WTC11 (cell line): ENCODE results near the gene DAG1.

Experiments used
- CBFB ChIP-seq: sonication (generic); formaldehyde crosslinking; IDR thresholded peaks from 2 replicates; pipeline ENCODE4 v1.8.1; 2022; ENCODE audit warnings: mild to moderate bottlenecking, low read depth, missing genetic modification reagents
- CREM ChIP-seq: sonication (generic); formaldehyde crosslinking; IDR thresholded peaks from 2 replicates; pipeline ENCODE4 v1.8.1; 2022; ENCODE audit warnings: mild to moderate bottlenecking, missing genetic modification reagents, moderate library complexity
- CTCF ChIP-seq: fragments of 200-600 bp; IDR thresholded peaks from 2 replicates; pipeline ENCODE4 v1.8.0; 2022; ENCODE audit warnings: antibody characterized with exemption
- FOXJ3 ChIP-seq: sonication (generic); formaldehyde crosslinking; IDR thresholded peaks from 2 replicates; pipeline ENCODE4 v1.9.0; 2021; ENCODE audit warnings: missing genetic modification reagents, mild to moderate bottlenecking, borderline replicate concordance
- JAZF1 ChIP-seq: fragments of 250-450 bp; sonication (Bioruptor Pico); IDR thresholded peaks from 2 replicates; pipeline ENCODE4 v1.9.0; 2021; ENCODE audit warnings: moderate library complexity, mild to moderate bottlenecking, inconsistent platforms
- KAT7 ChIP-seq: sonication (generic); formaldehyde crosslinking; IDR thresholded peaks from 2 replicates; pipeline ENCODE4 v1.8.1; 2023; ENCODE audit warnings: missing genetic modification reagents, mild to moderate bottlenecking, borderline replicate concordance
- MAX ChIP-seq: sonication (generic); formaldehyde crosslinking; IDR thresholded peaks from 2 replicates; pipeline ENCODE4 v1.8.0; 2022; ENCODE audit warnings: mild to moderate bottlenecking, missing genetic modification reagents
- SP1 ChIP-seq: sonication (generic); formaldehyde crosslinking; conservative IDR thresholded peaks from 2 replicates; pipeline ENCODE4 v1.8.1; 2022; ENCODE audit warnings: missing genetic modification reagents
- USF2 ChIP-seq: sonication (generic); formaldehyde crosslinking; IDR thresholded peaks from 2 replicates; pipeline ENCODE4 v1.8.1; 2023; ENCODE audit warnings: mild to moderate bottlenecking, missing genetic modification reagents, moderate library complexity
- ZMAT4 ChIP-seq: fragments of 250-450 bp; sonication (Bioruptor Pico); IDR thresholded peaks from 2 replicates; pipeline ENCODE4 v1.9.0; 2021; ENCODE audit warnings: mild to moderate bottlenecking
- TF ChIP-seq, protein P1 (sequence below): sonication (generic); formaldehyde crosslinking; IDR thresholded peaks from 2 replicates; pipeline ENCODE4 v1.8.1; 2023; ENCODE audit warnings: mild to moderate bottlenecking, moderate library complexity, missing genetic modification reagents

- no peak for TF ChIP-seq JAZF1 (CRISPR knock-in tag)
- no peak for TF ChIP-seq FOXJ3 (CRISPR knock-in tag)
- TF ChIP-seq CBFB (CRISPR knock-in tag) = no peak
- no peak for TF ChIP-seq CTCF
- no peak for TF ChIP-seq SP1 (CRISPR knock-in tag)
- no peak for TF ChIP-seq KAT7 (CRISPR knock-in tag)
- no peak for TF ChIP-seq MAX (CRISPR knock-in tag)
- TF ChIP-seq ZMAT4 (CRISPR knock-in tag) = no peak
- no peak for TF ChIP-seq USF2 (CRISPR knock-in tag)
- TF ChIP-seq, protein P1, sequence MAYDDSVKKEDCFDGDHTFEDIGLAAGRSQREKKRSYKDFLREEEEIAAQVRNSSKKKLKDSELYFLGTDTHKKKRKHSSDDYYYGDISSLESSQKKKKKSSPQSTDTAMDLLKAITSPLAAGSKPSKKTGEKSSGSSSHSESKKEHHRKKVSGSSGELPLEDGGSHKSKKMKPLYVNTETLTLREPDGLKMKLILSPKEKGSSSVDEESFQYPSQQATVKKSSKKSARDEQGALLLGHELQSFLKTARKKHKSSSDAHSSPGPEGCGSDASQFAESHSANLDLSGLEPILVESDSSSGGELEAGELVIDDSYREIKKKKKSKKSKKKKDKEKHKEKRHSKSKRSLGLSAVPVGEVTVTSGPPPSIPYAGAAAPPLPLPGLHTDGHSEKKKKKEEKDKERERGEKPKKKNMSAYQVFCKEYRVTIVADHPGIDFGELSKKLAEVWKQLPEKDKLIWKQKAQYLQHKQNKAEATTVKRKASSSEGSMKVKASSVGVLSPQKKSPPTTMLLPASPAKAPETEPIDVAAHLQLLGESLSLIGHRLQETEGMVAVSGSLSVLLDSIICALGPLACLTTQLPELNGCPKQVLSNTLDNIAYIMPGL (CRISPR knock-in tag) = no peak
- no peak for TF ChIP-seq CREM (CRISPR knock-in tag)
Observed at GRCh38 chr3:49506906-49507305, 36.8 kb downstream of the DAG1 start.
